Hepatocyte (in vitro differentiated cells): ENCODE data around the gene MCHR1.
"Not testable (repeated sequence)": the region's sequence is repeated elsewhere in the genome, so short reads cannot be mapped to it uniquely, and the experiment has no call there.

Experiments used
- EZH2 ChIP-seq: fragments of 200-600 bp; sonication (generic); IDR thresholded peaks from 2 replicates; pipeline ENCODE4 v1.6.1; 2016; ENCODE audit warnings: antibody characterized with exemption, mild to moderate bottlenecking, borderline replicate concordance
- EZH2phosphoT487 ChIP-seq: fragments of 200-600 bp; sonication (generic); IDR thresholded peaks from one replicate; pipeline ENCODE4 v1.6.1; 2018; ENCODE audit warnings: antibody characterized with exemption, mild to moderate bottlenecking, low read depth, moderate library complexity; ENCODE audit not compliant: unreplicated experiment, severe bottlenecking
- TF ChIP-seq, protein P1 (sequence below): fragments of 200-600 bp; sonication (generic); IDR thresholded peaks from 2 replicates; pipeline ENCODE4 v1.5.1; 2016; ENCODE audit warnings: antibody characterized with exemption, mild to moderate bottlenecking; ENCODE audit not compliant: poor library complexity

GRCh38 chr22:40676166-40676565 is 3.1 kb upstream of the MCHR1 start:
- TF ChIP-seq, protein P1, sequence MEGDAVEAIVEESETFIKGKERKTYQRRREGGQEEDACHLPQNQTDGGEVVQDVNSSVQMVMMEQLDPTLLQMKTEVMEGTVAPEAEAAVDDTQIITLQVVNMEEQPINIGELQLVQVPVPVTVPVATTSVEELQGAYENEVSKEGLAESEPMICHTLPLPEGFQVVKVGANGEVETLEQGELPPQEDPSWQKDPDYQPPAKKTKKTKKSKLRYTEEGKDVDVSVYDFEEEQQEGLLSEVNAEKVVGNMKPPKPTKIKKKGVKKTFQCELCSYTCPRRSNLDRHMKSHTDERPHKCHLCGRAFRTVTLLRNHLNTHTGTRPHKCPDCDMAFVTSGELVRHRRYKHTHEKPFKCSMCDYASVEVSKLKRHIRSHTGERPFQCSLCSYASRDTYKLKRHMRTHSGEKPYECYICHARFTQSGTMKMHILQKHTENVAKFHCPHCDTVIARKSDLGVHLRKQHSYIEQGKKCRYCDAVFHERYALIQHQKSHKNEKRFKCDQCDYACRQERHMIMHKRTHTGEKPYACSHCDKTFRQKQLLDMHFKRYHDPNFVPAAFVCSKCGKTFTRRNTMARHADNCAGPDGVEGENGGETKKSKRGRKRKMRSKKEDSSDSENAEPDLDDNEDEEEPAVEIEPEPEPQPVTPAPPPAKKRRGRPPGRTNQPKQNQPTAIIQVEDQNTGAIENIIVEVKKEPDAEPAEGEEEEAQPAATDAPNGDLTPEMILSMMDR = not testable (repeated sequence)
- not testable (repeated sequence) for TF ChIP-seq EZH2, EZH2phosphoT487
